SW 1271 (cell line): ENCODE data around the gene SNRPB.

Experiments used
- DNase-seq, 2 experiments: peaks; one replicate each; lab custom pipeline; 2025; lab: John Stamatoyannopoulos, UW

The SNRPB gene

GRCh38 chr20:2475850-2476741, 5.5 kb upstream of the SNRPB start:
- DNase-seq, result no peak

GRCh38 chr20:2473516-2473915, 2.9 kb upstream of the SNRPB start:
- DNase-seq, result no peak

- peak in 1 of 2 experiments; percentile 52 for DNase-seq
Observed at GRCh38 chr20:2469991-2470422, 582 bp downstream of the SNRPB start.

- DNase-seq, result no peak
Observed at GRCh38 chr20:2468581-2469407, 1.8 kb downstream of the SNRPB start.

GRCh38 chr20:2467412-2467811, 3.2 kb downstream of the SNRPB start:
- no peak for DNase-seq

GRCh38 chr20:2465100-2465499, 5.5 kb downstream of the SNRPB start:
- DNase-seq, result no peak

GRCh38 chr20:2463616-2464365, 6.8 kb downstream of the SNRPB start:
- DNase-seq, result no peak

GRCh38 chr20:2462484-2462883, 8.1 kb downstream of the SNRPB start:
- DNase-seq, result no peak

- DNase-seq, result no peak
Observed at GRCh38 chr20:2460752-2461424, 9.7 kb downstream of the SNRPB start.

GRCh38 chr20:2459981-2460751, 10.4 kb downstream of the SNRPB start:
- no peak for DNase-seq

GRCh38 chr20:2458919-2459499, 11.6 kb downstream of the SNRPB start:
- no peak for DNase-seq

GRCh38 chr20:2455771-2456497, 14.7 kb downstream of the SNRPB start:
- DNase-seq, result no peak

- no peak for DNase-seq
Observed at GRCh38 chr20:2453792-2454191, 16.8 kb downstream of the SNRPB start.

GRCh38 chr20:2451939-2452732, 18.5 kb downstream of the SNRPB start:
- peak; percentile 31 to 70 for DNase-seq

- DNase-seq, result no peak
Observed at GRCh38 chr20:2451422-2451821, 19.2 kb downstream of the SNRPB start.

- no peak for DNase-seq
Observed at GRCh38 chr20:2449386-2449785, 21.2 kb downstream of the SNRPB start.

- no peak for DNase-seq
Observed at GRCh38 chr20:2446845-2447244, 23.7 kb downstream of the SNRPB start.

- no peak for DNase-seq
Observed at GRCh38 chr20:2431185-2431584, 39.4 kb downstream of the SNRPB start.

- no peak for DNase-seq
Observed at GRCh38 chr20:2430538-2430937, 40.1 kb downstream of the SNRPB start.
